Omental fat pad (tissue), 4 donors: ENCODE measurements around the gene NCDN. TPM values are rescaled to one million over a fixed set of nuclear protein-coding genes. Genes with fewer than 3 reads are reported as not detected.

ENCODE experiments used
- ATAC-seq: fragments of 150-250 bp; one replicate; pipeline ENCODE4 v1.9.1; 2016; ENCODE audit warnings: mild to moderate bottlenecking, moderate library complexity; ENCODE audit not compliant: low FRiP score
- DNase-seq: peaks from one replicate; pipeline ENCODE4 v3.0.0-alpha.2; 2019; ENCODE audit warnings: low spot score
- CTCF ChIP-seq, 3 donors: fragments of 450-650 bp; IDR thresholded peaks; one replicate each; pipeline ENCODE4 v1.5.1; 2016 to 2017; ENCODE audit warnings: antibody characterized with exemption in 3 of 3, mild to moderate bottlenecking in 3 of 3, moderate library complexity in 2 of 3
- total RNA-seq, 4 donors: library from RNA; depleted of rRNA; stranded (reverse); fragments of >200 nt; gene quantifications; one replicate each; pipeline ENCODE4 v1.1.0, GENCODE V29; 2016

NCDN gene
- total RNA-seq, 4 donors from 2014 or later, result 12.2 to 20.9 (median 15.1) TPM

GRCh38 chr1:35586808-35587207 lies 29.2 kb downstream of the NCDN start:
- no peak for TF ChIP-seq CTCF (IDR thresholded peaks at IDR 0.05)
- ATAC-seq (no peak), DNase-seq (no peak)

- ATAC-seq, result no peak
- TF ChIP-seq CTCF (IDR thresholded peaks at IDR 0.05), result no peak
- no peak for DNase-seq
Observed at GRCh38 chr1:35587736-35588135, 30.1 kb downstream of the NCDN start.

GRCh38 chr1:35588197-35588910 lies 30.8 kb downstream of the NCDN start:
- DNase-seq (no peak), ATAC-seq (no peak)

GRCh38 chr1:35589516-35590427 lies 32.2 kb downstream of the NCDN start:
- no peak for DNase-seq

More at GRCh38 chr1:35588197-35588910, 30.8 kb downstream of the NCDN start:
- TF ChIP-seq CTCF (IDR thresholded peaks at IDR 0.05), result no peak

GRCh38 chr1:35590476-35591040 lies 33.0 kb downstream of the NCDN start:
- TF ChIP-seq CTCF (IDR thresholded peaks at IDR 0.05), result no peak
- no peak for DNase-seq
- no peak for ATAC-seq

More at GRCh38 chr1:35589516-35590427, 32.2 kb downstream of the NCDN start:
- no peak for TF ChIP-seq CTCF (IDR thresholded peaks at IDR 0.05)
- ATAC-seq, result no peak

GRCh38 chr1:35591211-35591610 lies 33.6 kb downstream of the NCDN start:
- ATAC-seq (no peak), DNase-seq (no peak)
- no peak for TF ChIP-seq CTCF (IDR thresholded peaks at IDR 0.05)
